ENCODE measurements around the gene KIZ.

The KIZ gene

GRCh38 chr20:21258411-21258810, 132.5 kb downstream of the KIZ start:
- no peak overlapping the region for H3K27ac ChIP-seq (ENCODE audit: insufficient read depth in 1 of 2, low read depth in 1 of 2, low read length in 2 of 2, poor library complexity in 1 of 2, severe bottlenecking in 2 of 2)
- no peaks in the 10 kb centered on the region for H3K9me3 ChIP-seq (ENCODE audit: control extremely low read depth in 1 of 5, control insufficient read depth in 4 of 5, insufficient read depth in 2 of 5, low read depth in 1 of 5, low read length in 4 of 5)
- peaks cover 0 to 4% (median 0%) of the 10 kb centered on the region in 5 experiments for H3K27me3 ChIP-seq (replicated peaks in 2 of 5; ENCODE audit: control insufficient read depth in 4 of 5, insufficient read depth in 5 of 5, low read length in 4 of 5)
- H3K4me1 ChIP-seq (ENCODE audit: control extremely low read depth in 1 of 4, control insufficient read depth in 4 of 4, insufficient read depth in 4 of 4, low read length in 3 of 4), result no peaks in the 10 kb centered on the region
- ChIA-PET CTCF (interaction anchor here (1.0 kb wide), 1 partner anchor 23 kb away, joined by 3 read pairs; no protein-coding TSS in a partner anchor), POLR2A (no interaction called here)
- no peaks in the 10 kb centered on the region for H3K36me3 ChIP-seq (ENCODE audit: control insufficient read depth in 4 of 4, insufficient read depth in 4 of 4, low read length in 3 of 4)
- no CpG with 5 or more reads among the region's 6 CpGs for WGBS (ENCODE audit: insufficient coverage)
- H3K4me3 ChIP-seq (ENCODE audit: control insufficient read depth in 1 of 7, extremely low read depth in 1 of 7, insufficient read depth in 4 of 7, low read depth in 2 of 7, low read length in 6 of 7), result no peak overlapping the region
- no peak for DNase-seq

DNA sequence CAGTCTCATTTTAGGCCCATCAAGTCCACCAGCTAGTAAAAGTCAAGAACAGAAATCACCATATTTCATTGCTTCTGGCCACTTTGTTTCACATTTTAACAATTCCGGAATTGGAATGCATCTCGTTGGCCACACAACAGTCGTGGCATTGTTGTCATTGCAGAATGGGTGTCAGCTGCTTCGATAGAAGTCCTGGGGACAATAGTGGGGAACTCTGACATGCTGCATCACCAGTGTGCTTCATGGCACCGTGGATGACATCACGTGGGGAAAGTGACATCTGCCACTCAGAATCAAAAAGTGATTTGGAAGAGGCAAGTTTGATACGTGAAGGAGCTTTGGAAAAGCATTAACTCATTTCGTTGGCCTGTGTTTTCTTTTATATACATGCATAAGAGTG, 133.5 kb downstream of the KIZ start:
- no peaks in the 10 kb centered on the region for H3K36me3 ChIP-seq (ENCODE audit: control insufficient read depth in 4 of 4, insufficient read depth in 4 of 4, low read length in 3 of 4)
- POLR2A ChIA-PET, result no interaction called here
- WGBS (ENCODE audit: insufficient coverage), result 95% methylated on average over 6 of the region's 8 CpGs
- CTCF ChIA-PET, result no interaction called here
- no peaks in the 10 kb centered on the region for H3K9me3 ChIP-seq (ENCODE audit: control extremely low read depth in 1 of 5, control insufficient read depth in 4 of 5, insufficient read depth in 2 of 5, low read depth in 1 of 5, low read length in 4 of 5)
- peaks cover 0 to 4% (median 0%) of the 10 kb centered on the region in 5 experiments for H3K27me3 ChIP-seq (replicated peaks in 2 of 5; ENCODE audit: control insufficient read depth in 4 of 5, insufficient read depth in 5 of 5, low read length in 4 of 5)
- no peak overlapping the region for H3K27ac ChIP-seq (ENCODE audit: insufficient read depth in 1 of 2, low read depth in 1 of 2, low read length in 2 of 2, poor library complexity in 1 of 2, severe bottlenecking in 2 of 2)
- H3K4me3 ChIP-seq (ENCODE audit: control insufficient read depth in 1 of 7, extremely low read depth in 1 of 7, insufficient read depth in 4 of 7, low read depth in 2 of 7, low read length in 6 of 7), result no peak overlapping the region
- H3K4me1 ChIP-seq (ENCODE audit: control extremely low read depth in 1 of 4, control insufficient read depth in 4 of 4, insufficient read depth in 4 of 4, low read length in 3 of 4), result no peaks in the 10 kb centered on the region
- DNase-seq, result no peak

GRCh38 chr20:21262812-21263211, 136.9 kb downstream of the KIZ start:
- ChIA-PET POLR2A (no interaction called here), CTCF (interaction anchor here (1.1 kb wide), 1 partner anchor 10 kb away, joined by 3 read pairs; no protein-coding TSS in a partner anchor)
- DNase-seq, result no peak
- H3K4me3 ChIP-seq (ENCODE audit: control insufficient read depth in 1 of 7, extremely low read depth in 1 of 7, insufficient read depth in 4 of 7, low read depth in 2 of 7, low read length in 6 of 7), result no peak overlapping the region
- H3K27me3 ChIP-seq (replicated peaks in 2 of 5; ENCODE audit: control insufficient read depth in 4 of 5, insufficient read depth in 5 of 5, low read length in 4 of 5), result peaks cover 0 to 4% (median 0%) of the 10 kb centered on the region in 5 experiments
- no peak overlapping the region for H3K27ac ChIP-seq (ENCODE audit: insufficient read depth in 1 of 2, low read depth in 1 of 2, low read length in 2 of 2, poor library complexity in 1 of 2, severe bottlenecking in 2 of 2)
- WGBS (ENCODE audit: insufficient coverage), result no CpG with 5 or more reads among the region's 2 CpGs
- no peaks in the 10 kb centered on the region for H3K36me3 ChIP-seq (ENCODE audit: control insufficient read depth in 4 of 4, insufficient read depth in 4 of 4, low read length in 3 of 4)
- H3K9me3 ChIP-seq (ENCODE audit: control extremely low read depth in 1 of 5, control insufficient read depth in 4 of 5, insufficient read depth in 2 of 5, low read depth in 1 of 5, low read length in 4 of 5), result peaks cover 0 to 11% (median 0%) of the 10 kb centered on the region in 5 experiments
- no peaks in the 10 kb centered on the region for H3K4me1 ChIP-seq (ENCODE audit: control extremely low read depth in 1 of 4, control insufficient read depth in 4 of 4, insufficient read depth in 4 of 4, low read length in 3 of 4)

GRCh38 chr20:21265261-21266190, 139.6 kb downstream of the KIZ start:
- H3K9me3 ChIP-seq (ENCODE audit: control extremely low read depth in 1 of 5, control insufficient read depth in 4 of 5, insufficient read depth in 2 of 5, low read depth in 1 of 5, low read length in 4 of 5), result peaks cover 0 to 13% (median 0%) of the 10 kb centered on the region in 5 experiments
- no peak for DNase-seq
- ChIA-PET CTCF (no interaction called here), POLR2A (no interaction called here)
- no peak overlapping the region for H3K4me3 ChIP-seq (ENCODE audit: control insufficient read depth in 1 of 7, extremely low read depth in 1 of 7, insufficient read depth in 4 of 7, low read depth in 2 of 7, low read length in 6 of 7)
- H3K36me3 ChIP-seq (ENCODE audit: control insufficient read depth in 4 of 4, insufficient read depth in 4 of 4, low read length in 3 of 4), result no peaks in the 10 kb centered on the region
- peaks cover 0 to 2% (median 0%) of the 10 kb centered on the region in 5 experiments for H3K27me3 ChIP-seq (replicated peaks in 2 of 5; ENCODE audit: control insufficient read depth in 4 of 5, insufficient read depth in 5 of 5, low read length in 4 of 5)
- H3K27ac ChIP-seq (ENCODE audit: insufficient read depth in 1 of 2, low read depth in 1 of 2, low read length in 2 of 2, poor library complexity in 1 of 2, severe bottlenecking in 2 of 2), result no peak overlapping the region
- H3K4me1 ChIP-seq (ENCODE audit: control extremely low read depth in 1 of 4, control insufficient read depth in 4 of 4, insufficient read depth in 4 of 4, low read length in 3 of 4), result no peaks in the 10 kb centered on the region
- 93% methylated on average over 9 of the region's 15 CpGs for WGBS (ENCODE audit: insufficient coverage)

DNA sequence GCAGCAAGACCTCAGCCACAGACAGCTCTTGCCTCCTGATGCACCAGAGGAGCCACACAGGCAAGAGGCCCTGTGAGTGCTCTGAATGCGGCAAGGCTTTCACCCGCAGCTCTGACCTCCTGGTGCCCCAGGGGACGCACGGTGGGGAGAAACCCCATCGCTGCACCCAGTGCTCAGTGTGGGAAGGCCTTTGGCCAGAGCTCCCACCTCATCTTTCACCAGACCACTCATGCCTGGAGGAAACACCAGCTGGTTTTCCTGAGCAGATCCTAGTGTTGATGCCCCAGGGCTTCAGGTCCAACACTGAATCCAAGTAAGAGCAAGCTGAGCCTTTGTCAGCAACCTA, 140.3 kb downstream of the KIZ start:
- Histone ChIP-seq H3K9me3 (ENCODE audit: control extremely low read depth in 1 of 5, control insufficient read depth in 4 of 5, insufficient read depth in 2 of 5, low read depth in 1 of 5, low read length in 4 of 5) (peaks cover 0 to 13% (median 0%) of the 10 kb centered on the region in 5 experiments), H3K36me3 (ENCODE audit: control insufficient read depth in 4 of 4, insufficient read depth in 4 of 4, low read length in 3 of 4) (no peaks in the 10 kb centered on the region), H3K27me3 (replicated peaks in 2 of 5; ENCODE audit: control insufficient read depth in 4 of 5, insufficient read depth in 5 of 5, low read length in 4 of 5) (peaks cover 0 to 2% (median 0%) of the 10 kb centered on the region in 5 experiments), H3K4me3 (ENCODE audit: control insufficient read depth in 1 of 7, extremely low read depth in 1 of 7, insufficient read depth in 4 of 7, low read depth in 2 of 7, low read length in 6 of 7) (no peak overlapping the region), H3K4me1 (ENCODE audit: control extremely low read depth in 1 of 4, control insufficient read depth in 4 of 4, insufficient read depth in 4 of 4, low read length in 3 of 4) (no peaks in the 10 kb centered on the region), H3K27ac (ENCODE audit: insufficient read depth in 1 of 2, low read depth in 1 of 2, low read length in 2 of 2, poor library complexity in 1 of 2, severe bottlenecking in 2 of 2) (no peak overlapping the region)
- 100% methylated on average over 2 of the region's 5 CpGs for WGBS (ENCODE audit: insufficient coverage)
- ChIA-PET POLR2A (no interaction called here), CTCF (no interaction called here)
- no peak for DNase-seq

- 63% methylated on average over 1 of the region's 2 CpGs for WGBS (ENCODE audit: insufficient coverage)
- H3K27ac ChIP-seq (ENCODE audit: insufficient read depth in 1 of 2, low read depth in 1 of 2, low read length in 2 of 2, poor library complexity in 1 of 2, severe bottlenecking in 2 of 2), result no peak overlapping the region
- H3K9me3 ChIP-seq (ENCODE audit: control extremely low read depth in 1 of 5, control insufficient read depth in 4 of 5, insufficient read depth in 2 of 5, low read depth in 1 of 5, low read length in 4 of 5), result peaks cover 0 to 13% (median 0%) of the 10 kb centered on the region in 5 experiments
- no peaks in the 10 kb centered on the region for H3K36me3 ChIP-seq (ENCODE audit: control insufficient read depth in 4 of 4, insufficient read depth in 4 of 4, low read length in 3 of 4)
- CTCF ChIA-PET, result no interaction called here
- H3K27me3 ChIP-seq (replicated peaks in 2 of 5; ENCODE audit: control insufficient read depth in 4 of 5, insufficient read depth in 5 of 5, low read length in 4 of 5), result peaks cover 0 to 12% (median 8%) of the 10 kb centered on the region in 5 experiments
- H3K4me3 ChIP-seq (ENCODE audit: control insufficient read depth in 1 of 7, extremely low read depth in 1 of 7, insufficient read depth in 4 of 7, low read depth in 2 of 7, low read length in 6 of 7), result no peak overlapping the region
- POLR2A ChIA-PET, result no interaction called here
- DNase-seq, result no peak
- H3K4me1 ChIP-seq (ENCODE audit: control extremely low read depth in 1 of 4, control insufficient read depth in 4 of 4, insufficient read depth in 4 of 4, low read length in 3 of 4), result no peaks in the 10 kb centered on the region
Observed at GRCh38 chr20:21269772-21270171, 143.9 kb downstream of the KIZ start.

GRCh38 chr20:21270806-21271205, 144.9 kb downstream of the KIZ start:
- 96% methylated on average over 4 of the region's 8 CpGs for WGBS (ENCODE audit: insufficient coverage)
- no peak for DNase-seq
- Histone ChIP-seq H3K9me3 (ENCODE audit: control extremely low read depth in 1 of 5, control insufficient read depth in 4 of 5, insufficient read depth in 2 of 5, low read depth in 1 of 5, low read length in 4 of 5) (peaks cover 0 to 13% (median 0%) of the 10 kb centered on the region in 5 experiments), H3K4me3 (ENCODE audit: control insufficient read depth in 1 of 7, extremely low read depth in 1 of 7, insufficient read depth in 4 of 7, low read depth in 2 of 7, low read length in 6 of 7) (no peak overlapping the region), H3K27ac (ENCODE audit: insufficient read depth in 1 of 2, low read depth in 1 of 2, low read length in 2 of 2, poor library complexity in 1 of 2, severe bottlenecking in 2 of 2) (no peak overlapping the region), H3K4me1 (ENCODE audit: control extremely low read depth in 1 of 4, control insufficient read depth in 4 of 4, insufficient read depth in 4 of 4, low read length in 3 of 4) (no peaks in the 10 kb centered on the region), H3K27me3 (replicated peaks in 2 of 5; ENCODE audit: control insufficient read depth in 4 of 5, insufficient read depth in 5 of 5, low read length in 4 of 5) (peaks cover 0 to 12% (median 8%) of the 10 kb centered on the region in 5 experiments), H3K36me3 (ENCODE audit: control insufficient read depth in 4 of 4, insufficient read depth in 4 of 4, low read length in 3 of 4) (no peaks in the 10 kb centered on the region)
- ChIA-PET POLR2A (no interaction called here), CTCF (no interaction called here)

All from common myeloid progenitor, CD34-positive (primary cell).